ENCODE results near the gene ARID1B. TPM values are rescaled to one million over a fixed set of nuclear protein-coding genes. Genes with fewer than 3 reads are reported as not detected.
A peak's percentile ranks its signal among the peaks of the same experiment; 100 is the strongest.

Gene ARID1B
- total and polyA plus RNA-seq, 8 donors, result 16.2 to 68.0 (median 42.5) TPM

GRCh38 chr6:156789081-156789943 is 12.1 kb downstream of the ARID1B start:
- intact Hi-C loops (cut with DNase I), result loop anchor here in 1 of 3 donors (10.0 kb wide), 1 partner anchor 155 kb away; no protein-coding TSS in a partner anchor
- Histone ChIP-seq H3K4me3 (no peak overlapping the region), H3K36me3 (no peaks in the 10 kb centered on the region), H3K4me1 (peaks cover 11 to 27% (median 24%) of the 10 kb centered on the region in 3 donors), H3K27ac (no peak overlapping the region), H3K9me3 (no peaks in the 10 kb centered on the region), H3K27me3 (no peaks in the 10 kb centered on the region)
- DNase-seq (no peak), FAIRE-seq (no peak), ATAC-seq (no peak)
- TF ChIP-seq CTCF (IDR thresholded peaks at IDR 0.05), result no peak
- WGBS, 2 donors, result 64 to 69% methylated on average over 7 of the region's 7 CpGs

- TF ChIP-seq CTCF (IDR thresholded peaks at IDR 0.05), result no peak
- Histone ChIP-seq H3K27me3 (no peaks in the 10 kb centered on the region), H3K4me3 (no peak overlapping the region), H3K4me1 (peaks cover 11 to 24% (median 22%) of the 10 kb centered on the region in 3 donors), H3K27ac (no peak overlapping the region), H3K36me3 (no peaks in the 10 kb centered on the region), H3K9me3 (no peaks in the 10 kb centered on the region)
- FAIRE-seq (no peak), DNase-seq (no peak), ATAC-seq (no peak)
- whole genome bisulfite sequencing, 2 donors, result 82 to 92% methylated on average over 3 of the region's 3 CpGs
- intact Hi-C loops (cut with DNase I), result no loop called here
Measured at GRCh38 chr6:156790711-156791319, 13.6 kb downstream of the ARID1B start.

GRCh38 chr6:156791320-156791850 is 14.2 kb downstream of the ARID1B start:
- Histone ChIP-seq H3K9me3 (no peaks in the 10 kb centered on the region), H3K27ac (peak overlapping the region in 1 of 4 donors; percentile 37), H3K4me3 (no peak overlapping the region), H3K27me3 (no peaks in the 10 kb centered on the region), H3K4me1 (peaks cover 11 to 26% (median 24%) of the 10 kb centered on the region in 3 donors), H3K36me3 (no peaks in the 10 kb centered on the region)
- FAIRE-seq (no peak), DNase-seq (peak in 3 of 6 donors; percentile 20 to 43 (median 24)), ATAC-seq (peak; percentile 77 to 82 (median 80))
- WGBS, 2 donors, result 8 to 10% methylated on average over 10 of the region's 10 CpGs
- intact Hi-C loops (cut with DNase I), result no loop called here
- TF ChIP-seq CTCF (IDR thresholded peaks at IDR 0.05), result no peak

- Histone ChIP-seq H3K4me1 (peaks cover 11 to 26% (median 24%) of the 10 kb centered on the region in 3 donors), H3K9me3 (no peaks in the 10 kb centered on the region), H3K4me3 (no peak overlapping the region), H3K36me3 (no peaks in the 10 kb centered on the region), H3K27me3 (no peaks in the 10 kb centered on the region), H3K27ac (no peak overlapping the region)
- DNase-seq (no peak), FAIRE-seq (no peak), ATAC-seq (no peak)
- WGBS, 2 donors, result 90 to 97% methylated on average over 6 of the region's 6 CpGs
- TF ChIP-seq CTCF (IDR thresholded peaks at IDR 0.05), result no peak
- intact Hi-C loops (cut with DNase I), result no loop called here
Measured at GRCh38 chr6:156793200-156793599, 16.0 kb downstream of the ARID1B start.

All from pancreas (tissue), 10 donors.